Measurements from ENCODE around the gene SERPINA6.

DNA sequence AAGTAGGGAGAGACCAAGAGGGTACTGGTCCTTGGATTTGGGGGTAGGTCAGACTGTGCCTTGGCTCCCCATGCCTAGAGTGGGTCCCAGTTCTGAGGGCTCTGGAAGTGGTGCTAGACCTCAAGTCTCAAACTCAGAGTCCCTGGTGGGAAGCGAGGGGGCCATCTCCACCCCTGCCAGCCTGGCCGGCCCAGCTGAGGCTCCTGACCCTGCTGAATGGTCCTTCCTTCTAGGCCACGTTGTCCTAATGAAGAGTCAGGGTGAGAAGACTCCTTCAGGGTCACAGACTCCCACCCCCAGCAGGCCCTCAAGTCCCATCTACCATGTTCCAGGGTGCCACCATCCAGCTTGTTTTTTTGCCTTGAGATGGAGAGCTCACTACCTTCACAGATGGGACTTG is 12.9 kb downstream of the SERPINA6 start:
- TF ChIP-seq, protein P1, sequence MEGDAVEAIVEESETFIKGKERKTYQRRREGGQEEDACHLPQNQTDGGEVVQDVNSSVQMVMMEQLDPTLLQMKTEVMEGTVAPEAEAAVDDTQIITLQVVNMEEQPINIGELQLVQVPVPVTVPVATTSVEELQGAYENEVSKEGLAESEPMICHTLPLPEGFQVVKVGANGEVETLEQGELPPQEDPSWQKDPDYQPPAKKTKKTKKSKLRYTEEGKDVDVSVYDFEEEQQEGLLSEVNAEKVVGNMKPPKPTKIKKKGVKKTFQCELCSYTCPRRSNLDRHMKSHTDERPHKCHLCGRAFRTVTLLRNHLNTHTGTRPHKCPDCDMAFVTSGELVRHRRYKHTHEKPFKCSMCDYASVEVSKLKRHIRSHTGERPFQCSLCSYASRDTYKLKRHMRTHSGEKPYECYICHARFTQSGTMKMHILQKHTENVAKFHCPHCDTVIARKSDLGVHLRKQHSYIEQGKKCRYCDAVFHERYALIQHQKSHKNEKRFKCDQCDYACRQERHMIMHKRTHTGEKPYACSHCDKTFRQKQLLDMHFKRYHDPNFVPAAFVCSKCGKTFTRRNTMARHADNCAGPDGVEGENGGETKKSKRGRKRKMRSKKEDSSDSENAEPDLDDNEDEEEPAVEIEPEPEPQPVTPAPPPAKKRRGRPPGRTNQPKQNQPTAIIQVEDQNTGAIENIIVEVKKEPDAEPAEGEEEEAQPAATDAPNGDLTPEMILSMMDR (IDR thresholded peaks at IDR 0.05), result no peak
- no peak for TF ChIP-seq POLR2A (IDR thresholded peaks at IDR 0.05)

Measured in thyroid gland (tissue), 4 donors.